Astrocyte of the cerebellum (primary cell): ENCODE data around the gene SLC43A2.
"Not testable (repeated sequence)": the region's sequence is repeated elsewhere in the genome, so short reads cannot be mapped to it uniquely, and the experiment has no call there.

Source experiments
- DNase-seq: peaks from one replicate; pipeline ENCODE4 v3.0.0-alpha.2; 2011; ENCODE audit warnings: low read depth
- H3K4me3 ChIP-seq: 2 replicates; pipeline ENCODE4 v1.5.1; 2011; ENCODE audit warnings: mild to moderate bottlenecking, low read depth, low read length, moderate library complexity
- CTCF ChIP-seq: IDR thresholded peaks from 2 replicates; pipeline ENCODE4 v1.5.1; 2012; ENCODE audit warnings: low read length, low read depth, moderate library complexity, mild to moderate bottlenecking; ENCODE audit errors: missing control alignments
- in situ Hi-C: cut with HindIII; loops from 2 replicates; pipeline ENCODE4 v1.10.0; 2017; ENCODE audit warnings: low sequenced_read_pairs

The SLC43A2 gene

DNA sequence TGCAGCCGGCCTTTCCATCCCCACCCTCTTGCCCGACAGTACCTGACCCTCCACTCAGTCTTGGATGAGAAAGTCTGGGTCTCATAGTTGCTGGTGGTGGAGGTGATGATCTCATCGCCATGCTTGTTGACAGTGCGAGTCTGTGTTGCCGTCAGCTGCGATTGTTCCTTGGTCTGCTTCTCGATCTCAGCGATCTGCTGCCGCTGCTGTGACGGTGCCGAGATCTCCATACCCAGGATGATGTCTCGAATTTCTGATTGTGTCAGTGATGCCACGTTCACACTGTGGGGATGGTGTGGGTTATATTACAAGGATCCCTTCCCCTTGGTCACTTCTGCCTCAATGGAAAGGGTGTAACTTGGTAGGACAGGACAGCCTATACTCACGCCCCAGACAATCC, 25.1 kb upstream of the SLC43A2 start:
- no peak for DNase-seq
- in situ Hi-C loops: loop anchor here (10.0 kb wide), 1 partner anchor 131 kb away; no protein-coding TSS in a partner anchor
- H3K4me3 ChIP-seq: no peak overlapping the region
- no peak for TF ChIP-seq CTCF

GRCh38 chr17:1652794-1653193, 24.2 kb upstream of the SLC43A2 start:
- in situ Hi-C loops: loop anchor here (10.0 kb wide), 1 partner anchor 132 kb away; no protein-coding TSS in a partner anchor
- not testable (repeated sequence) for DNase-seq, H3K4me3 ChIP-seq

GRCh38 chr17:1651559-1651844, 22.9 kb upstream of the SLC43A2 start:
- DNase-seq: no peak
- H3K4me3 ChIP-seq: no peak overlapping the region
- no peak for TF ChIP-seq CTCF
- in situ Hi-C loops: loop anchor here (10.0 kb wide), 1 partner anchor 133 kb away; no protein-coding TSS in a partner anchor

DNA sequence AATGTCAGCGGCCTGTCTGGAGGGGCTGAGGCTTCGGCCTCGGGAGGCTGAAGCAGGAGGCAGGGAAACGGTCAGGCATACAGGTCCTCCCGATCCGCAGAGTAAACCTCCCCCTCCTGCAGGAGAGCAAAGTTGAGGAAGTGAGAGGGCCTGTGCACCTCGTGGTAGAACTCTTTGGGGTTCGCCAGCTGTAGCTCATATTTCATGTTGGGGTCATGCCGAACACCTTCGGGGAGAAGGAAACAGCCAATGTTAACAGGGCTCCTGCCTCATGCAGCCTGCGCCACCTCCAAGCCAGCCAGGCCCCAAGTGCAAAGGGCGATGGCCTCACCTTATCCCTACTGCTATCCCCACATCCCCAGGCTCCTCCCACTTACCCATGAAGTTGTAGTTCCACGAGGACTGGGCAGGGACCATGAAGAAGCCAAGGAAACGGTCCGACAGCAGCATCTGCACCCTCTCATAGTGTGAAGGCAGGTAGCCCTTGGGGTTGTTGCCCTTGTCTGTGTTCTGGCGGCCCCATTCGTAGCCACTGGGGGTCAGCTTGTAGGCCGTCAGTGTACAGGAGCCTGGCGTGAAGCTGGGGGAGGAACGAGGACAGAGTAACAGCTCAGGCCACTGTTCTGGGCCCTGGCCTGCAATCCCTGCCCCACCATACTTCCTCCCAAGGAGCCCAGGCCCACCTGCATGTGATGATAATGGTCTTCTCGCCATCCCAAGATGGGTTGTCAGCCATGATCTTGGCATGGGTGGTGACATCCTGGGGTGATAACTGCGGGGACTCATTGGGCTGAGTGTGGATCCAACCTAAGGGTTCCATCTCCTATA, 22.3 kb upstream of the SLC43A2 start:
- TF ChIP-seq CTCF: no peak
- in situ Hi-C loops: loop anchor here (10.0 kb wide), 1 partner anchor 134 kb away; no protein-coding TSS in a partner anchor
- no peak overlapping the region for H3K4me3 ChIP-seq
- no peak for DNase-seq

GRCh38 chr17:1649844-1650501, 21.3 kb upstream of the SLC43A2 start, which contains the start of gene RILP:
Gene RILP, minus strand, starts transcription at chr17:1649866. Its CDS starts 62 bp downstream, at chr17:1649804.
- in situ Hi-C loops: loop anchor here (10.0 kb wide), 1 partner anchor 135 kb away; no protein-coding TSS in a partner anchor
- no peak for TF ChIP-seq CTCF
- H3K4me3 ChIP-seq: peak within 1 kb of the TSS; percentile 49
- no peak for DNase-seq

- TF ChIP-seq CTCF: peak; percentile 78
- in situ Hi-C loops: no loop called here
- peak overlapping the region; percentile 49 for H3K4me3 ChIP-seq
- DNase-seq: peak; percentile 86
Observed at GRCh38 chr17:1648963-1649843, 20.6 kb upstream of the SLC43A2 start.
